Fibroblast of lung (primary cell): ENCODE measurements around the gene ASB6. TPM values are rescaled to one million over a fixed set of nuclear protein-coding genes. Genes with fewer than 3 reads are reported as not detected.

Experiments used
- DNase-seq, 2 donors: peaks; one replicate each; pipeline versions ENCODE4 v3.0.0 to v3.0.0-alpha.2; 2010; ENCODE audit warnings: low read depth in 2 of 2
- H2AFZ ChIP-seq: 2 replicates; pipeline ENCODE4 v1.5.1; 2012; ENCODE audit warnings: low read length, control low read depth, inconsistent platforms
- H3K27ac ChIP-seq: 2 replicates; pipeline ENCODE4 v1.5.1; 2011; ENCODE audit warnings: low read length, control low read depth; ENCODE audit not compliant: insufficient read depth
- H3K27me3 ChIP-seq: 2 replicates; pipeline ENCODE4 v1.5.1; 2011; ENCODE audit warnings: mild to moderate bottlenecking, low read length; ENCODE audit not compliant: control insufficient read depth, insufficient read depth
- H3K36me3 ChIP-seq: 2 replicates; pipeline ENCODE4 v1.5.1; 2011; ENCODE audit warnings: low read length; ENCODE audit not compliant: control insufficient read depth, insufficient read depth
- H3K4me1 ChIP-seq: 2 replicates; pipeline ENCODE4 v1.5.1; 2011; ENCODE audit warnings: low read length; ENCODE audit not compliant: control insufficient read depth, insufficient read depth; ENCODE audit errors: extremely low read depth
- H3K4me2 ChIP-seq: 2 replicates; pipeline ENCODE4 v1.5.1; 2011; ENCODE audit warnings: low read length, control low read depth; ENCODE audit not compliant: insufficient read depth; ENCODE audit errors: extremely low read depth
- H3K4me3 ChIP-seq, 4 experiments: fragments of 200-600 bp in 1 of 4; sonication (generic) in 1 of 4; replicated peaks in 1 of 4; 2 replicates each; pipeline ENCODE4 v1.5.1; 2011 to 2016; ENCODE audit warnings: low read length in 4 of 4, low read depth in 3 of 4, mild to moderate bottlenecking in 3 of 4, control low read depth in 2 of 4, inconsistent platforms in 1 of 4, mixed read lengths in 1 of 4; ENCODE audit not compliant: insufficient read depth in 1 of 4; ENCODE audit errors: control extremely low read depth in 1 of 4
- H3K79me2 ChIP-seq: 2 replicates; pipeline ENCODE4 v1.5.1; 2012; ENCODE audit warnings: mild to moderate bottlenecking, low read length, inconsistent platforms; ENCODE audit not compliant: control insufficient read depth, insufficient read depth
- H3K9ac ChIP-seq: 2 replicates; pipeline ENCODE4 v1.5.1; 2011; ENCODE audit warnings: mild to moderate bottlenecking, low read length, control low read depth; ENCODE audit not compliant: insufficient read depth
- H3K9me3 ChIP-seq: 2 replicates; pipeline ENCODE4 v1.5.1; 2012; ENCODE audit warnings: low read depth, low read length; ENCODE audit not compliant: control insufficient read depth, insufficient read depth
- H4K20me1 ChIP-seq: 2 replicates; pipeline ENCODE4 v1.5.1; 2011; ENCODE audit warnings: low read length; ENCODE audit not compliant: control insufficient read depth, insufficient read depth; ENCODE audit errors: extremely low read depth
- CTCF ChIP-seq, 2 donors: IDR thresholded peaks in 1 of 2; conservative IDR thresholded peaks in 1 of 2; 1 replicate in 1 of 2; 2 replicates in 1 of 2; pipeline ENCODE4 v1.5.1; 2011 to 2012; ENCODE audit warnings: low read length in 2 of 2, control low read depth in 1 of 2, inconsistent platforms in 1 of 2, low read depth in 1 of 2, mild to moderate bottlenecking in 1 of 2
- EZH2 ChIP-seq: IDR thresholded peaks from 2 replicates; pipeline ENCODE4 v1.5.1; 2012; ENCODE audit warnings: low read length, control low read depth, mild to moderate bottlenecking; ENCODE audit errors: missing control alignments
- polyA plus RNA-seq, 2 donors: library from polyadenylated mRNA; depleted of rRNA in 1 of 2; stranded (reverse) in 1 of 2; unstranded in 1 of 2; fragments of >200 nt; gene quantifications; 2 replicates each; pipeline ENCODE4 v1.2.1, GENCODE V29; 2011 to 2012; ENCODE audit warnings: missing spikeins in 1 of 2
- total RNA-seq: library from RNA; depleted of rRNA; stranded (reverse); fragments of >200 nt; gene quantifications from 2 replicates; pipeline ENCODE4 v1.2.1, GENCODE V29; 2014

ASB6 gene
- total and polyA plus RNA-seq, 2 donors (not counting 1 experiment from before 2014, with no cell fraction given): 14.4 to 15.4 TPM

GRCh38 chr9:129597355-129598088, 44.4 kb downstream of the ASB6 start:
- H2AFZ ChIP-seq: peak overlapping the region; percentile 35
- no peaks in the 10 kb centered on the region for H3K79me2 ChIP-seq
- H3K4me2 ChIP-seq: peak overlapping the region; percentile 90
- no peaks in the 10 kb centered on the region for H4K20me1 ChIP-seq
- H3K36me3 ChIP-seq: no peaks in the 10 kb centered on the region
- no peak for TF ChIP-seq EZH2
- TF ChIP-seq CTCF (conservative IDR thresholded peaks at IDR 0.05 in 1 of 2, IDR thresholded peaks at IDR 0.05 in 1 of 2; ENCODE audit: low read depth in 1 of 2, low read length in 2 of 2): no peak
- H3K27me3 ChIP-seq: no peaks in the 10 kb centered on the region
- H3K9ac ChIP-seq: peak overlapping the region; percentile 69
- peak; percentile 75 to 81 for DNase-seq
- H3K4me1 ChIP-seq: peaks cover 16% of the 10 kb centered on the region
- H3K9me3 ChIP-seq: no peaks in the 10 kb centered on the region
- H3K27ac ChIP-seq: peak overlapping the region; percentile 74
- peak overlapping the region; percentile 51 to 64 (median 56) for H3K4me3 ChIP-seq

- H3K27ac ChIP-seq: peak overlapping the region; percentile 66
- peak overlapping the region; percentile 38 to 64 (median 49) for H3K4me3 ChIP-seq
- no peaks in the 10 kb centered on the region for H3K27me3 ChIP-seq
- H3K9me3 ChIP-seq: no peaks in the 10 kb centered on the region
- peaks cover 16% of the 10 kb centered on the region for H3K4me1 ChIP-seq
- H2AFZ ChIP-seq: peak overlapping the region; percentile 43
- no peaks in the 10 kb centered on the region for H3K36me3 ChIP-seq
- H4K20me1 ChIP-seq: no peaks in the 10 kb centered on the region
- H3K9ac ChIP-seq: peak overlapping the region; percentile 62
- no peaks in the 10 kb centered on the region for H3K79me2 ChIP-seq
- TF ChIP-seq EZH2 (no peak), CTCF (conservative IDR thresholded peaks at IDR 0.05 in 1 of 2, IDR thresholded peaks at IDR 0.05 in 1 of 2; ENCODE audit: low read depth in 1 of 2, low read length in 2 of 2) (no peak)
- H3K4me2 ChIP-seq: peak overlapping the region; percentile 81
- peak; percentile 83 to 94 for DNase-seq
Observed at GRCh38 chr9:129596541-129597331, 45.2 kb downstream of the ASB6 start.

- H3K9ac ChIP-seq: no peak overlapping the region
- H3K27me3 ChIP-seq: no peaks in the 10 kb centered on the region
- peak overlapping the region; percentile 81 for H3K4me2 ChIP-seq
- no peaks in the 10 kb centered on the region for H3K9me3 ChIP-seq
- H2AFZ ChIP-seq: no peak overlapping the region
- DNase-seq: no peak
- H3K4me1 ChIP-seq: peaks cover 16% of the 10 kb centered on the region
- H4K20me1 ChIP-seq: no peaks in the 10 kb centered on the region
- no peak overlapping the region for H3K4me3 ChIP-seq
- no peak for TF ChIP-seq EZH2
- no peak for TF ChIP-seq CTCF (conservative IDR thresholded peaks at IDR 0.05 in 1 of 2, IDR thresholded peaks at IDR 0.05 in 1 of 2; ENCODE audit: low read depth in 1 of 2, low read length in 2 of 2)
- no peaks in the 10 kb centered on the region for H3K36me3 ChIP-seq
- H3K79me2 ChIP-seq: no peaks in the 10 kb centered on the region
- no peak overlapping the region for H3K27ac ChIP-seq
Observed at GRCh38 chr9:129595903-129596540, 45.9 kb downstream of the ASB6 start.
